ENCODE measurements around the gene KNL1.

DNA sequence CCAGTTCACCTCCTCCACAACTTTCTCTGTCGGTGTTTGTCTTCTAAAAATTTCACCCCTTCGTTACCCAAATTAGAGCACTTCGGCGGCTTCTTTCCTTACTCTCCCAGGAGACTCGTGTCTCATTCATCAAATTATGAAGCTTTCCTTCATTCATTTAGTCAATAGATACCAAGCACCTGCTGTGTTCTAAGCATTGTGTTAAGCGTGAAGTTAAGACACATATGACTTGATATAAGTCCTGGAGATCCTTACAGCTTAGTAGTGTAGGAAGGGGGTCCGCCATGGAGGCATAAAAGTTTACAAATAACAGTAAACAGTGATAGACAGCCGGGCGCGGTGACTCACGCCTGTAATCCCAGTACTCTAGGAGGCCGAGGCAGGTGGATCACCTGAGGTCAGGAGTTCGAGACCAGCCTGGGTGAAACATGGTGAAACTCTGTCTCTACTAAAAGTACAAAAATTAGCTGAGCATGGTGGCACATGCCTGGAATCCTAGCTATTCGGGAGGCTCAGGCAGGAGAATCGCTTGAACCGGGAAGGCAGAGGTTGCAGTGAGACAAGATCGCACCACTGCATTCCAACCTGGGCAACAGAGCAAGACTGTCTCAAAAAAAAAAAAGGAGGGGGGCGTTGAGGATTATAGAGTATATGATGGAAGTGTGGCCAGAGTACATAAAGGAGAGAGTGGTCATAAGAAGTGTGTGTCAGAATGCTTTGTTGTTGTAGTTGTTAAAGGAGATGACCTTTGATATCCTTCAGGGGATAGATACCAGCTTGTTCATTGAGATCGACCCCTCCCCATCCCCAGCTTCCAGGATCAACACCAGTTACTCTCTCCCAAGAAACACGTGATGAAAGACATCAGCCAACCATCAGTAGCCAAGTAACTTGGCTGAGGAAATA is 28.5 kb upstream of the KNL1 start:
- TF ChIP-seq POLR2A (IDR thresholded peaks at IDR 0.05) (no peak), CTCF (IDR thresholded peaks at IDR 0.05 in 4 of 5, conservative IDR thresholded peaks at IDR 0.05 in 1 of 5) (no peak)

Measured in gastrocnemius medialis (tissue), 4 donors.